NCI-H1417 treated with DMSO at 0.1 percent for 48 hours (cell line): ENCODE data around the gene RMRP.

Experiments used
- DNase-seq: peaks from one replicate; lab custom pipeline; 2025; lab: John Stamatoyannopoulos, UW

The RMRP gene

GRCh38 chr9:35686222-35687203 lies 28.7 kb upstream of the RMRP start:
- DNase-seq, result no peak

GRCh38 chr9:35685506-35685905 lies 27.7 kb upstream of the RMRP start:
- DNase-seq, result no peak

- DNase-seq, result no peak
These were observed 27.1 kb upstream of the RMRP start for GRCh38 chr9:35684921-35685320.

- DNase-seq, result no peak
These were observed 25.5 kb upstream of the RMRP start for GRCh38 chr9:35683323-35683722.

GRCh38 chr9:35682520-35683315 lies 24.9 kb upstream of the RMRP start:
- DNase-seq, result no peak

- DNase-seq, result no peak
These were observed 24.2 kb upstream of the RMRP start for GRCh38 chr9:35682051-35682450.

GRCh38 chr9:35681341-35682002 lies 23.7 kb upstream of the RMRP start:
- DNase-seq, result no peak

- DNase-seq, result no peak
These were observed 22.7 kb upstream of the RMRP start for GRCh38 chr9:35680331-35681105.

GRCh38 chr9:35679766-35680330 lies 22.0 kb upstream of the RMRP start:
- DNase-seq, result no peak

- no peak for DNase-seq
These were observed 21.3 kb upstream of the RMRP start for GRCh38 chr9:35679091-35679490.

GRCh38 chr9:35675732-35676392 lies 18.0 kb upstream of the RMRP start:
- DNase-seq, result no peak

- no peak for DNase-seq
These were observed 17.4 kb upstream of the RMRP start for GRCh38 chr9:35675204-35675603.

GRCh38 chr9:35674025-35674361 lies 16.2 kb upstream of the RMRP start:
- DNase-seq, result no peak

- no peak for DNase-seq
These were observed 15.6 kb upstream of the RMRP start, which contains the start of gene CA9 for GRCh38 chr9:35673132-35674024. TSS of gene CA9 (plus strand) at chr9:35673928. CDS start at chr9:35673960, 32 bp downstream.

GRCh38 chr9:35669331-35670145 lies 11.7 kb upstream of the RMRP start:
- DNase-seq, result no peak

GRCh38 chr9:35667939-35668338 lies 10.1 kb upstream of the RMRP start:
- no peak for DNase-seq

- DNase-seq, result no peak
These were observed 8.7 kb upstream of the RMRP start for GRCh38 chr9:35666549-35666948.

- DNase-seq, result no peak
These were observed 8.2 kb upstream of the RMRP start for GRCh38 chr9:35666045-35666444.

- DNase-seq, result no peak
These were observed 7.6 kb upstream of the RMRP start for GRCh38 chr9:35665471-35665818.
